Stimulated activated CD8-positive, alpha-beta memory T cell treated with anti-CD3 and anti-CD28 coated beads, Interleukin-2, amount 100 ng/mL, for 48 hours (primary cell): ENCODE results near the gene TUT1.
"Not testable (repeated sequence)": the region's sequence is repeated elsewhere in the genome, so short reads cannot be mapped to it uniquely, and the experiment has no call there.

Experiments used
- DNase-seq, 2 donors: peaks; one replicate each; pipeline ENCODE4 v3.0.0-alpha.2; 2020; ENCODE audit warnings: low read depth in 2 of 2

Gene TUT1

DNA sequence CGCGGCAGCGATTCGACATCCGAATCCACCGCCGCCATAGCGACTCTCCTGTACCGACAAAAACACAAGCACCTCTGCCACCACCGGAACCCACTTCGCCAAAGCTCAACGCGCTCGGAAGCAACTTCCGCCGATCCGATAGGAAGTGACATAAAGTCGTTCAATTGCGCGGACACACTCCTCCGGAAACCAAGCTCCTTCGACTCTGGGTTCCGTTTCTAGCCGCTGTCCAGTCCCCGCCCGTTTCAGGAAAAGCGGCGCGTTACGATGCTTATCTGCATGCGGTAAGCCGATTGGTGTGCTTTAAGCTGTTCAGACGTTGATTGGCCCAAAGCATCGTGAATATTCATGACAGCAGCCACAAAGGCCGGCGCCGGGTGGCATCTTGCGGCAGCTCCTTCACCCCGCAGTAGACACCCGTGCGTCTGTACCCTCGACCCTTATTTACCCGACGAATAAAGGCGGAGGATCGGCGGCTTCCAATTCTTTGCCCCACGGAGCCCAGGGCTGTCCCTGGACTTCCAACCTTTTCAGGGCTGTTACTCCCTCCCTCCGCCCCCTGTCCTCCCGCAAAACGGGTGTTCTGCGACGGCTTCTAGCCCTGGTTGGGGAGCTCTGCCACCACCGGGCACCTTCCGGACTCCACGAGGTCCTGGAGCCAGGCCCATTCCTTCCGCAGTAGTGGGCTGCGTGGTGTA, at the start of gene TUT1:
TSS of gene TUT1 (minus strand) at position 76 of the 698 bp plus-strand sequence. CDS start at position 38, 38 bp downstream.
- peak; percentile 86 to 88 for DNase-seq

DNA sequence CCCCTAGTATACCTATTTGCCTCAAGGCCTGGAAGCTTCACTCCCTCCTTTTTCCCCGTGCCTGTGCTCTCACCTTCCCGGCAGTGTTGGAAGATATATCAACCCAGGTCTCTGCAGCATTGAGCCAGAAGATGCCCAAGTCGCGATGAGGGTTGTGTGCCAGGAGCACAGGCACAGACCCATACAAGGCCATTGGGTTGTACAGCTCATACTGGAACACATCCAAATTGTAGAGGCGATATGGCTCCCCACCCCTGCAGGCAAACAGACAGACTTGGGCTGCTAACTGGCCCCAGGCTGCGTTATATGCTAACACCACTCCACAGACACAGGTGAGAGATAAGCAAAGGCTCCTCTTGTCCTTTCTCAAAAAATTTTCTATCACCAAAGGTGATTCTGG, 41.2 kb upstream of the TUT1 start:
- no peak for DNase-seq

DNA sequence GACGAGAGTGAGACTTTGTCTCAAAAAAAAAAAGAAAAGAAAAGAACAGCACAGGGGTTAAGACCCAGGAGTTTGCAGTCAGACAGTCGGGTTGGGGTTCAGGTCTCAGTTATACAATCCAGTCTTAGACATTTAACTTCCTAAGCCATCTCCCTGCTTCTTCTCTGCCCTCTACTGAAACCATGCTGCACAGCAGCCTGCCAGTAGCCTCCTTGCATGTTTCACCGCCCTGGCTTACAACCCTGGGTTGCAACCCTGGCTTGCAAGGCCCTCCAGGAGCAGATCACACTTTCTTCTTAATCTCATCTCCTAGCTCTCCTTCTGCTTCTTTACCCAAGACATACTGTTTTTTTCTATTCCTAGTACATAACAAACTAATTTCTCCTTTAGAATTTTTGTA, 36.4 kb upstream of the TUT1 start:
- no peak for DNase-seq

DNA sequence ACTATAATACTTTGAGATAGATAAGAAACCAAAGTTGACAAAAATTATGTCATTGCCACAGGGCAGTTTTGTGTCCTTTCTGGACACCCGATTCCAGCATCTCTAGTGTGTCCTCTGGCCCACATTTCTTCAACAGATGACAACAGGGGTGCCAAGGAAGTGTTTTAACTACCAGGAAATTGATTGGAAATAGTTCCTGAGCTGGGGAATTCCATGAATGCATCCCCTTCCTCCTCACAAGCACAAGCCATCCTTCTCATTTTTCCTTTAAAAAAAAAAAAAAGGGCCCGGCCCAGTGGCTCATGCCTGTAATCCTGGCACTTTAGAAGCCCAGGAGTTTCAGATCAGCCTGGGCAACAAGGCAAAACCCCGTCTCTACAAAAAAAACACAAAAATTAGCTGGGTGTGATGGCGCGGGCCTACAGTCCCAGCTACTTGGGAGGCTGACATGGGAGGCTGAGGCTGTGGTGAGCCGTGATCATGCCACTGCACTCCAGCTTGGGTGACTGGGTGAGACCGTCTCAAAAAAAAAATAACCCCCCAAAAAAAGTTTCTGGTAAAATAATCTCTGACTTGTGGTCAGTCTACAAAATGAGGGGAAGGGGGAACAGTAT, 31.3 kb upstream of the TUT1 start:
- no peak for DNase-seq

DNA sequence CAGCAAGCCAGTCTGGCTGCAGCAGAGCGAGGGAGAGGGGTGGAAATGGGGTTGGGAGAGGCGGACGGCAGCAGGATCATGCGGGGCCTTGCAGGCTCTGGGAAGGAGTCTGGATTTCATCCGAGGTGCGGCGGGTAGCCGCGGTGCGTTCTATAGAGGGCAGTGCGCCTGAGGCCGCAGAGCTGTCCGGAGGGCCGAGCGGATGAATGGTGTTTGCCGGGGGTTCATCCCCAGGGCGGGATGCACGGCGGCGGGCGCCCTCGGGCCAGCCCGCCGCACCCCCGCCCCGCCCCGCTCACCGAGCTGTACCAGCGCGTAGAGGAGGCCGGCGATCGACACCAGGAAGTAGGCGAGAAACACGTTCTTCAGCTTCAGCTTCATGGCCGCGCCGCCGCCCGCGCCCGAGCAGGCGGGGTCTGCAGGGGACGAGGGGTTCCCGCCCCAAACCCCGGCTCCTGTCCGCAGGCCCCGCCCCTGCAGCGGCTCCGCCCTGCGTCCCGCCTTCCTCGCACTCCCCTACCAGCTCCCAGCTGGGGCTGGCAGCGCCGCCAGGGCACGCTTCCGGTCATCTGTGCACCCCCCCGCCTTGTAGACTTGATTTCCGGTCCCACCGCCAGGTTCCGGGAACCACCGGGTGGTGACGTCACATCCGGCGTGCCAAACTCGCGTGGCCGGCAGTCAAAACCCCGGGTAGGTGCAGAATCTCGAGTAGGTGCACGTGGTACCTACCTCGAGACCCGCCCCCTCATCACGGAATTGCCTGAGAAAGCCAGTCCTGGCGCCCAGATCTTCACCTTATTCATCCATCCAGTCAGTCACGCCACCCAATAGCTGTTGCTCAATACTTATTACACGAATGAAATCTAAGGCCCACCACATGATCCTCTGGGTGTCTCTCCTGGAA, 30.5 kb upstream of the TUT1 start, which contains the start of gene B3GAT3:
TSS of gene B3GAT3 (minus strand) at position 420 of the 904 bp plus-strand sequence. CDS start at position 381, 39 bp downstream.
- peak; percentile 95 to 96 for DNase-seq

DNA sequence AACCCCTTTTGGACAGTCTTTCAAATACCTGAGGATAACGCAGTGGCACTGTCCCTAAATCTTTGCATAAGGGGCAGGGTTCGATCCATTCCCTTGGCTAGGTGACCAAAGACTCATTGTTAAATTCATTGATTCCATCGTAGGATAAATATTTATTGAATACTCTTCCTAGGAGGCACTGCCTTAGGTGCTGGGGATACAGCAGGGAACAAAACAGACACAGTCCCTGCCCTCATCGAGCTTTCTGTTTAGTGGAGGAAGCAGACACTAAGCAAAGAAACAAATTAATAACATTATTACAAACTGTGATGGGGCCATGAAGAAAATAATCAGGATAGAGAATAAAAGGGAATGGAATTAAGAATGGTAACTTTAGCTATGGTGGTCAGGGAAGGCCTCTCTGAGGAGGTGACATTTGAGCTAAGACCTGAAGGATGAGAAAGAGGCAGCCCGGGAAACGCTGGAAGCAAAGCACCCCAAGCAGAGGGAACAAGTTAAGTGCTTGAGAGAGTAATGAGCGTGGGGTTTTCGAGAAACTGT, 29.8 kb upstream of the TUT1 start:
- DNase-seq: no peak

GRCh38 chr11:62616957-62617356, 25.6 kb upstream of the TUT1 start:
- DNase-seq: not testable (repeated sequence)

GRCh38 chr11:62615521-62615920, 24.2 kb upstream of the TUT1 start:
- DNase-seq: no peak

DNA sequence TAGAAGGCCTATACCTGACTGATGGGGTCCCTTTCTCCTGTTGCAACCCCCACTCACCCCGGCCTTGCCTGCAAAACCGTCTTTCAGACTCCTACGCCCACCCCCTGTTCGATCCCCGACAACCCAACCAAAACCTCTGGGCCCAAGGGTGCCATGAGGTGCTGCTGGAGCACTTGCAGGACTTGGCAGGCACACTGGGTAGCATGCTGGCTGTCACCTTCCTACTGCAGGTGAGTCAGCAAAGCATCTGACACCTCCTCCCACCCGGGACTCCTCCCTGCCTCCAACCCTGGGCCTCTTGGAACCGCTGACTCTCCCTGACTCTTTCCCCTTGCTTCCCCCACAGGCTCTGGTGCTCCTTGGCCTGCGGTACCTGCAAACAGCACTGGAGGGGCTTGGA, 23.0 kb upstream of the TUT1 start:
- peak; percentile 32 for DNase-seq

DNA sequence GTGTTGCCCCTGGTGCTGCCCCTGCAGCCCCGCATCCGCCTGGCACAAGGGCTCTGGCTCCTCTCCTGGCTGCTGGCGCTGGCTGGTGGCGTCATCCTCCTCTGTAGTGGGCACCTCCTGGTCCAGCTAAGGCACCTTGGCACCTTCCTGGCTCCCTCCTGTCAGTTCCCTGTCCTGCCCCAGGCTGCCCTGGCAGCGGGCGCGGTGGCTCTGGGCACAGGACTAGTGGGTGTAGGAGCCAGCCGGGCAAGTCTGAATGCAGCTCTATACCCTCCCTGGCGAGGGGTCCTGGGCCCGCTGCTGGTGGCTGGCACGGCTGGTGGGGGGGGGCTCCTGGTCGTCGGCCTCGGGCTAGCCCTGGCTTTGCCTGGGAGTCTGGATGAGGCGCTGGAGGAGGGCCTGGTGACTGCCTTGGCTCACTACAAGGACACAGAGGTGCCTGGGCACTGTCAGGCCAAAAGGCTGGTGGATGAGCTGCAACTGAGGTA, 22.0 kb upstream of the TUT1 start:
- DNase-seq: no peak

- DNase-seq: peak; percentile 78 to 81
Measured at GRCh38 chr11:62612366-62613290, 21.3 kb upstream of the TUT1 start, which contains the start of the genes EML3 and ROM1. EML3 (minus strand) TSS chr11:62612775; CDS start chr11:62612457, 318 bp downstream. ROM1 (plus strand) TSS chr11:62613257; CDS start chr11:62613282, 25 bp downstream.

DNA sequence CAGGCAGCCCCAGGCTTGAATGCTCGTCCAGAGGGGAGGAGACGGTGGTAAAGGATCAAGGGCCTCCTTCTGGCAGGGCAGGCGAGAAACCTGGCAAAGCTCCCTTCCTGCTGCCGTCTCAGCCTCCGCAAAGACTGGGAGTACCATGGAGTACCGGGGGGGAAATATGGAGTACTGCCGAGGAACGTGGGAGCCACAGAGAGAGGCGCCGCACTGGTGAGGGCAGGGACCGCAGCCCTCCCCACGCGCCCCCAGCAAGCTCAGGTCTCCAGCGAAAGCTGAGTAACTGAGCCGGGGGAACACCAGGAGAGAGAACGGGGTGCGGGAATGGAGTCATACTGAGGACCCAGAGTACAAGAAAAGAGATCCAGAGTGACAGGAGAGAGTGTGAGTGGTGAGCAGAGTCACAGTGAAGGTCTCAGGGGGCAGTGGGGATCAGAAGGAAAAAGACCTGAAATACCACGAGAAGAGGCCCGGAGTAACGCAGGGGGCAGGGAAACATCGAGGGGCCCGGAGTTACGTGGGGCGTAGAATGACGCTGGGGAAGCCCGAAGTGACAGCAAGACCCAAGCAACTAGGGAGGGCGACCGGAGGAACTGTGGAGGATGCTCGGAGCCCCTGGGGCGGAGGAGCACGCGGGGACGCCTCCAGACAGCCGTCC, 20.5 kb upstream of the TUT1 start:
- peak; percentile 37 to 48 for DNase-seq

- DNase-seq: no peak
Measured at GRCh38 chr11:62610814-62611704, 19.7 kb upstream of the TUT1 start.

DNA sequence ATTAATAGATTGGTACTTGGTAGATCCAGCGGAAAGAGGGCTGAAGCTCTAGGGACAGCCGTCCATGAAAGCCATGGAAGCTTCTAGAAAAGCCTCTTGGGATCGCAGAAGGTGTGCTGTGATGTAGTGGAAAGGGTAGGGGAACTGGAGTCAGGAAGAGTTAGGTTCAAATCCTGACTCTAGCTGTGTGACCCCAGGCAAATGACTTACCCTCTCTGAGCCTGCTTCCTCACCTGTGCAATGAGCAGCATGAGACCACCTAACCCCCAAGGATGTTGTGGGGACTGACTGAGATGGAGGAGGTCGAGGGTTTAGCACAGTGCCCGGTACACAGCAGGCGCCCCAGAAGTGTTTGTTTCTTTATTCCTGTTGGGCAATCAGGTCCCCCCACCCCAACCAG, 19.1 kb upstream of the TUT1 start:
- no peak for DNase-seq

DNA sequence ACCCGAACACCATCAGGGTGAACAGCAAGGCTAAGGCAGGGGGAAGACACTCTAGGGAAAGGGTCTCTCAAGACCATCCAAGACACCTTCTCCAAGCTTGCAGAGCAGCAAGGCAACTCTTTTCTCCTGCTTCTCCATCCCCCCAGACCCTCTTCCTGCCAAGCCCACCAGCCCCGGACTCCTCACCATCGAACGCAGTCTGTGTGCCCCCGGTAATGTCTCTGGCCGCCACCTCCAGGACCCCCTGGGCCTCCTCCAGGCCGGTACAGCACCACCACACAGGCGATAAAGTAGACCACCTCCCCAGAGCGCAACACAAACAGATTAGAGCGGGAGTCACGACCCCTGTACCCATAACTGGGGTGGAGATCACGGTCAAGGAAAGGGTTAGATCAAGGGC, 17.5 kb upstream of the TUT1 start:
- DNase-seq: no peak

- no peak for DNase-seq
Measured at GRCh38 chr11:62607714-62608113, 16.4 kb upstream of the TUT1 start.

DNA sequence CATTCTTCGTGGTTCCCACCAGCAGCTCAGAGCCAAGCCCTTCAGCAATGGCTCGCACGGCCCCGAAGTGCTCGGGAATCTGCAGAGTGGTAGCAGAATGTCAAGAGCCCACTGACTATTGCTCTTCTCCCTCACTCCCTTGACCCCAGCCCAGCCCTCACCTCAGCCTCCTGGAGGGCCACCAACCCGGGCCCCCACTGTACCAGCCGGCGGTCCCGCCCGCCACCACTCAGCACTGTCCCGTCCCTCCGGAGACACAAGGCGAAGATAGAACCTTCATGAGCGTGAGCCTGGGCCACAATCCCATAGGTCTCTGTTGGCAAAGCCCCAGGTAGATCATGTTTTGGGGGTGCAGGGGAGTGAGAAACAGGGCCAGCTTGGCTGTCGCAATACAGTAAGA, 14.6 kb upstream of the TUT1 start:
- DNase-seq: no peak

DNA sequence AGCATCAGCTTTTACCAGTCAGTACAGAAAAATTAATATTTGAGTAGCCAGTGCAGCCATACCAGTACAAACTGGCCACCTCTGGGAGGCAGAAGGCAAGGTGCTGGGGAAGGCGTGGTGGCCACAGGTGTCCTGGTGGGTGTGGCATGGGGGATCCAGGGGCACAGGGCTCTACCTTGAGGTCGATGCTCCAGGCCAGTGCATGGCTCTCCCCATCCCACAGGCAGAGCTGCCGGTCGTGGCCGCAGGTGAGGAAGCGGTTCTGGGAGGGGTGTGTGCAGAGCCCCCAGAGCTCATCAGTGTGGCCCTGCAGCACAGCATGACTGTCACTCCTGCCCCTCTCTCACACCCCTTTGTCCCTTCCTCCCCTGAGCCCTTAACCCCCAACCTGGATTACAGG, 14.1 kb upstream of the TUT1 start:
- DNase-seq: no peak
